Measurements from ENCODE around the gene SLC19A1.

Gene SLC19A1

GRCh38 chr21:45468971-45469272, 73.3 kb downstream of the SLC19A1 start:
- Histone ChIP-seq H3K9ac (ENCODE audit: low read depth, low read length) (no peak overlapping the region), H3K79me2 (ENCODE audit: insufficient read depth, low read length) (no peaks in the 10 kb centered on the region), H3K36me3 (ENCODE audit: insufficient read depth, low read length) (no peaks in the 10 kb centered on the region), H3K4me2 (ENCODE audit: insufficient read depth, low read length) (no peak overlapping the region), H3K4me3 (ENCODE audit: low read depth in 1 of 2, low read length in 2 of 2) (no peak overlapping the region), H3K27me3 (ENCODE audit: insufficient read depth, low read length, poor library complexity) (no peaks in the 10 kb centered on the region), H4K20me1 (ENCODE audit: insufficient read depth, low read length) (0 out of 2 replicates have a peak, but pooled peaks cover 2% of the 10 kb centered on the region), H3K27ac (ENCODE audit: low read length) (no peak overlapping the region), H3K4me1 (ENCODE audit: insufficient read depth, low read length) (no peaks in the 10 kb centered on the region), H3K9me3 (ENCODE audit: insufficient read depth, low read length, severe bottlenecking) (no peaks in the 10 kb centered on the region), H2AFZ (ENCODE audit: low read depth, low read length) (no peak overlapping the region)
- TF ChIP-seq EZH2 (IDR thresholded peaks at IDR 0.05; ENCODE audit: borderline replicate concordance, low read depth, low read length, severe bottlenecking), result no peak
- TF ChIP-seq CTCF (IDR thresholded peaks at IDR 0.05; ENCODE audit: borderline replicate concordance, extremely low read depth, low read length, poor library complexity, severe bottlenecking), result no peak
- no peak for ATAC-seq (ENCODE audit: insufficient read depth, low read depth)
- DNase-seq, result no peak

- Histone ChIP-seq H3K4me3 (ENCODE audit: low read depth in 1 of 2, low read length in 2 of 2) (no peak overlapping the region), H2AFZ (ENCODE audit: low read depth, low read length) (no peak overlapping the region), H3K79me2 (ENCODE audit: insufficient read depth, low read length) (no peaks in the 10 kb centered on the region), H4K20me1 (ENCODE audit: insufficient read depth, low read length) (0 out of 2 replicates have a peak, but pooled peaks cover 2% of the 10 kb centered on the region), H3K4me2 (ENCODE audit: insufficient read depth, low read length) (no peak overlapping the region), H3K9me3 (ENCODE audit: insufficient read depth, low read length, severe bottlenecking) (no peaks in the 10 kb centered on the region), H3K27ac (ENCODE audit: low read length) (no peak overlapping the region), H3K9ac (ENCODE audit: low read depth, low read length) (no peak overlapping the region), H3K36me3 (ENCODE audit: insufficient read depth, low read length) (no peaks in the 10 kb centered on the region), H3K4me1 (ENCODE audit: insufficient read depth, low read length) (no peaks in the 10 kb centered on the region), H3K27me3 (ENCODE audit: insufficient read depth, low read length, poor library complexity) (no peaks in the 10 kb centered on the region)
- TF ChIP-seq EZH2 (IDR thresholded peaks at IDR 0.05; ENCODE audit: borderline replicate concordance, low read depth, low read length, severe bottlenecking) (no peak), CTCF (IDR thresholded peaks at IDR 0.05; ENCODE audit: borderline replicate concordance, extremely low read depth, low read length, poor library complexity, severe bottlenecking) (no peak)
- ATAC-seq (ENCODE audit: insufficient read depth, low read depth) (no peak), DNase-seq (no peak)
Measured at GRCh38 chr21:45468051-45468970, 73.9 kb downstream of the SLC19A1 start.

- no peaks in the 10 kb centered on the region for H3K79me2 ChIP-seq (ENCODE audit: insufficient read depth, low read length)
- no peaks in the 10 kb centered on the region for H3K9me3 ChIP-seq (ENCODE audit: insufficient read depth, low read length, severe bottlenecking)
- peaks cover 3% of the 10 kb centered on the region for H3K27me3 ChIP-seq (ENCODE audit: insufficient read depth, low read length, poor library complexity)
- no peak overlapping the region for H3K27ac ChIP-seq (ENCODE audit: low read length)
- no peak overlapping the region for H3K4me2 ChIP-seq (ENCODE audit: insufficient read depth, low read length)
- no peak for TF ChIP-seq CTCF (IDR thresholded peaks at IDR 0.05; ENCODE audit: borderline replicate concordance, extremely low read depth, low read length, poor library complexity, severe bottlenecking)
- no peak for TF ChIP-seq EZH2 (IDR thresholded peaks at IDR 0.05; ENCODE audit: borderline replicate concordance, low read depth, low read length, severe bottlenecking)
- H4K20me1 ChIP-seq (ENCODE audit: insufficient read depth, low read length), result 0 out of 2 replicates have a peak, but pooled peaks cover 2% of the 10 kb centered on the region
- no peaks in the 10 kb centered on the region for H3K4me1 ChIP-seq (ENCODE audit: insufficient read depth, low read length)
- H3K4me3 ChIP-seq (ENCODE audit: low read depth in 1 of 2, low read length in 2 of 2), result no peak overlapping the region
- H2AFZ ChIP-seq (ENCODE audit: low read depth, low read length), result no peak overlapping the region
- no peaks in the 10 kb centered on the region for H3K36me3 ChIP-seq (ENCODE audit: insufficient read depth, low read length)
- H3K9ac ChIP-seq (ENCODE audit: low read depth, low read length), result no peak overlapping the region
- DNase-seq (no peak), ATAC-seq (ENCODE audit: insufficient read depth, low read depth) (no peak)
Measured at GRCh38 chr21:45467221-45467779, 74.9 kb downstream of the SLC19A1 start.
